Measurements from ENCODE around the gene ARHGDIB. TPM values are rescaled to one million over a fixed set of nuclear protein-coding genes. Genes with fewer than 3 reads are reported as not detected.

The ARHGDIB gene
- total and polyA plus RNA-seq, 8 donors, result 13.4 to 127 (median 72.7) TPM

GRCh38 chr12:14994610-14995009 is 33.2 kb upstream of the ARHGDIB start:
- no peaks in the 10 kb centered on the region for H3K9me3 ChIP-seq
- DNase-seq, result no peak
- H3K36me3 ChIP-seq, result no peaks in the 10 kb centered on the region
- intact Hi-C loops (cut with DNase I; ENCODE audit: low total_unique reads), result loop anchor here (5.0 kb wide), 1 partner anchor 147 kb away; no protein-coding TSS in a partner anchor
- peaks cover 0 to 12% (median 4%) of the 10 kb centered on the region in 4 donors for H3K4me1 ChIP-seq
- H3K27ac ChIP-seq, result peak overlapping the region in 1 of 5 donors; percentile 5
- no peak for TF ChIP-seq POLR2A (IDR thresholded peaks at IDR 0.05)
- TF ChIP-seq EP300 (IDR thresholded peaks at IDR 0.05), result no peak
- TF ChIP-seq CTCF (IDR thresholded peaks at IDR 0.05), result no peak
- no peak for TF ChIP-seq POLR2AphosphoS5 (IDR thresholded peaks at IDR 0.05)
- no peaks in the 10 kb centered on the region for H3K27me3 ChIP-seq
- 40 to 66% (median 51%) methylated on average over 3 of the region's 3 CpGs for WGBS, 5 donors
- H3K4me3 ChIP-seq, result no peak overlapping the region

- WGBS, 5 donors, result 58 to 83% (median 67%) methylated on average over 4 of the region's 4 CpGs
- Histone ChIP-seq H3K9me3 (no peaks in the 10 kb centered on the region), H3K27ac (peak overlapping the region in 1 of 5 donors; percentile 5), H3K27me3 (no peaks in the 10 kb centered on the region), H3K36me3 (no peaks in the 10 kb centered on the region), H3K4me1 (peaks cover 0 to 3% (median 0%) of the 10 kb centered on the region in 4 donors), H3K4me3 (no peak overlapping the region)
- no peak for DNase-seq
- TF ChIP-seq POLR2A (IDR thresholded peaks at IDR 0.05) (no peak), EP300 (IDR thresholded peaks at IDR 0.05) (no peak), POLR2AphosphoS5 (IDR thresholded peaks at IDR 0.05) (no peak), CTCF (IDR thresholded peaks at IDR 0.05) (no peak)
- intact Hi-C loops (cut with DNase I; ENCODE audit: low total_unique reads), result no loop called here
Observed at GRCh38 chr12:14993537-14994266, 32.3 kb upstream of the ARHGDIB start.

GRCh38 chr12:14993117-14993516 is 31.7 kb upstream of the ARHGDIB start:
- Histone ChIP-seq H3K9me3 (no peaks in the 10 kb centered on the region), H3K27ac (no peak overlapping the region), H3K36me3 (no peaks in the 10 kb centered on the region), H3K4me1 (no peaks in the 10 kb centered on the region), H3K4me3 (no peak overlapping the region), H3K27me3 (no peaks in the 10 kb centered on the region)
- WGBS, 5 donors, result 79 to 88% (median 81%) methylated on average over 5 of the region's 5 CpGs
- no peak for TF ChIP-seq EP300 (IDR thresholded peaks at IDR 0.05)
- TF ChIP-seq CTCF (IDR thresholded peaks at IDR 0.05), result no peak
- TF ChIP-seq POLR2AphosphoS5 (IDR thresholded peaks at IDR 0.05), result no peak
- TF ChIP-seq POLR2A (IDR thresholded peaks at IDR 0.05), result no peak
- DNase-seq, result no peak
- intact Hi-C loops (cut with DNase I; ENCODE audit: low total_unique reads), result no loop called here

- H3K4me3 ChIP-seq, result no peak overlapping the region
- no peaks in the 10 kb centered on the region for H3K27me3 ChIP-seq
- TF ChIP-seq POLR2A (IDR thresholded peaks at IDR 0.05), result no peak
- TF ChIP-seq CTCF (IDR thresholded peaks at IDR 0.05), result no peak
- no peak for TF ChIP-seq POLR2AphosphoS5 (IDR thresholded peaks at IDR 0.05)
- no peak for TF ChIP-seq EP300 (IDR thresholded peaks at IDR 0.05)
- no peak overlapping the region for H3K27ac ChIP-seq
- DNase-seq, result no peak
- intact Hi-C loops (cut with DNase I; ENCODE audit: low total_unique reads), result no loop called here
- no peaks in the 10 kb centered on the region for H3K36me3 ChIP-seq
- no peaks in the 10 kb centered on the region for H3K4me1 ChIP-seq
- no peaks in the 10 kb centered on the region for H3K9me3 ChIP-seq
- 92 to 98% (median 96%) methylated on average over 3 of the region's 3 CpGs for WGBS, 5 donors
Observed at GRCh38 chr12:14992673-14993072, 31.3 kb upstream of the ARHGDIB start.

Measured in stomach (tissue), 9 donors.